Omental fat pad (tissue), 4 donors: ENCODE measurements around the gene LASP1. TPM values are rescaled to one million over a fixed set of nuclear protein-coding genes. Genes with fewer than 3 reads are reported as not detected.

Experiments
- ATAC-seq: fragments of 150-250 bp; one replicate; pipeline ENCODE4 v1.9.1; 2016; ENCODE audit warnings: mild to moderate bottlenecking, moderate library complexity; ENCODE audit not compliant: low FRiP score
- DNase-seq: peaks from one replicate; pipeline ENCODE4 v3.0.0-alpha.2; 2019; ENCODE audit warnings: low spot score
- CTCF ChIP-seq, 3 donors: fragments of 450-650 bp; IDR thresholded peaks; one replicate each; pipeline ENCODE4 v1.5.1; 2016 to 2017; ENCODE audit warnings: antibody characterized with exemption in 3 of 3, mild to moderate bottlenecking in 3 of 3, moderate library complexity in 2 of 3
- total RNA-seq, 4 donors: library from RNA; depleted of rRNA; stranded (reverse); fragments of >200 nt; gene quantifications; one replicate each; pipeline ENCODE4 v1.1.0, GENCODE V29; 2016

LASP1 gene
- total RNA-seq, 4 donors from 2014 or later: 111 to 174 (median 148) TPM

GRCh38 chr17:38892083-38892482 is 22.2 kb downstream of the LASP1 start:
- DNase-seq (no peak), ATAC-seq (no peak)
- no peak for TF ChIP-seq CTCF (IDR thresholded peaks at IDR 0.05)

- no peak for ATAC-seq
- TF ChIP-seq CTCF (IDR thresholded peaks at IDR 0.05): no peak
- DNase-seq: no peak
Observed at GRCh38 chr17:38892620-38893019, 22.8 kb downstream of the LASP1 start.

- ATAC-seq: no peak
- no peak for DNase-seq
- TF ChIP-seq CTCF (IDR thresholded peaks at IDR 0.05): no peak
Observed at GRCh38 chr17:38893113-38893512, 23.3 kb downstream of the LASP1 start.

GRCh38 chr17:38893607-38894006 is 23.7 kb downstream of the LASP1 start:
- DNase-seq (no peak), ATAC-seq (no peak)
- no peak for TF ChIP-seq CTCF (IDR thresholded peaks at IDR 0.05)

GRCh38 chr17:38894276-38894675 is 24.4 kb downstream of the LASP1 start:
- ATAC-seq (no peak), DNase-seq (no peak)
- no peak for TF ChIP-seq CTCF (IDR thresholded peaks at IDR 0.05)

- no peak for DNase-seq
- no peak for TF ChIP-seq CTCF (IDR thresholded peaks at IDR 0.05)
- ATAC-seq: no peak
Observed at GRCh38 chr17:38896346-38896954, 26.6 kb downstream of the LASP1 start.

- no peak for DNase-seq
- TF ChIP-seq CTCF (IDR thresholded peaks at IDR 0.05): no peak
- ATAC-seq: no peak
Observed at GRCh38 chr17:38897176-38897575, 27.3 kb downstream of the LASP1 start.
